HepG2 (cell line): ENCODE results near the gene LRFN2. TPM values are rescaled to one million over a fixed set of nuclear protein-coding genes. Genes with fewer than 3 reads are reported as not detected.

ENCODE experiments used
- ATAC-seq: fragments of 200-7000 bp; cut with Tn5 transposase; 3 replicates; pipeline ENCODE4 v1.9.1; 2020; ENCODE audit warnings: mild to moderate bottlenecking, moderate library complexity
- BruUV-seq: library from RNA; stranded (reverse); fragments of 400-500 nt; replicated peaks from 2 replicates; lab custom pipeline; 2021; lab: Mats Ljungman, UMichigan
- CTCF ChIA-PET: fragments of 300-600 bp; formaldehyde crosslinking; extraction: SDS; loops from one replicate; lab custom pipeline; 2021; ENCODE audit warnings: low total read pairs, inconsistent platforms, low intra/inter-chr PET ratio; lab: Yijun Ruan, JAX
- POLR2A ChIA-PET: fragments of 350-600 bp; sonication (Branson Sonifier 250); formaldehyde crosslinking; loops from one replicate; lab custom pipeline; 2020; ENCODE audit warnings: antibody characterized with exemption, inconsistent platforms; lab: Yijun Ruan, JAX
- DNase-seq: peaks from one replicate; pipeline ENCODE4 v3.0.0-alpha.2; 2015; ENCODE audit warnings: low spot score
- FAIRE-seq: peaks from 3 replicates; lab custom pipeline; 2011; peaks lifted over from hg19 to GRCh38; lab: Jason Lieb, UNC
- H2AFZ ChIP-seq: one replicate; pipeline ENCODE4 v1.6.1; 2011; ENCODE audit warnings: low read length, inconsistent platforms
- H3K27ac ChIP-seq: fragments of 300-600 bp; 3 replicates; pipeline ENCODE4 v1.8.0; 2011; ENCODE audit warnings: mixed run types, mild to moderate bottlenecking, mixed read lengths, low read length, inconsistent platforms; ENCODE audit not compliant: insufficient read depth; ENCODE audit errors: extremely low read length
- H3K27me3 ChIP-seq, 2 experiments: fragments of 200-600 bp in 1 of 2; 2 replicates in 1 of 2; 3 replicates in 1 of 2; pipeline versions ENCODE4 v1.6.0 to v1.8.0; 2011; ENCODE audit warnings: low read length in 2 of 2, mild to moderate bottlenecking in 2 of 2, moderate library complexity in 2 of 2, inconsistent platforms in 1 of 2; ENCODE audit not compliant: insufficient read depth in 2 of 2, control insufficient read depth in 1 of 2
- H3K36me3 ChIP-seq, 2 experiments: fragments of 200-600 bp in 1 of 2; replicated peaks in 1 of 2; 2 replicates in 1 of 2; 3 replicates in 1 of 2; pipeline versions ENCODE4 v1.5.1 to v1.8.0; 2011; ENCODE audit warnings: low read length in 2 of 2, inconsistent platforms in 1 of 2; ENCODE audit not compliant: insufficient read depth in 2 of 2, control insufficient read depth in 1 of 2
- H3K4me1 ChIP-seq: 2 replicates; pipeline ENCODE4 v1.5.1; 2012; ENCODE audit warnings: low read length, inconsistent platforms; ENCODE audit not compliant: insufficient read depth
- H3K4me2 ChIP-seq: 2 replicates; pipeline ENCODE4 v1.6.0; 2011; ENCODE audit warnings: low read depth, low read length, inconsistent platforms
- H3K4me3 ChIP-seq, 3 experiments: fragments of 200-600 bp in 1 of 3; sonication (generic), shearing (Covaris generic) in 1 of 3; replicated peaks in 1 of 3; 2 replicates each; pipeline ENCODE4 v1.5.1; 2011 to 2016; ENCODE audit warnings: low read length in 3 of 3, inconsistent platforms in 2 of 3, low read depth in 2 of 3, mild to moderate bottlenecking in 2 of 3, control low read depth in 1 of 3, mixed read lengths in 1 of 3; ENCODE audit not compliant: insufficient read depth in 1 of 3
- H3K79me2 ChIP-seq: one replicate; pipeline ENCODE4 v1.6.1; 2011; ENCODE audit warnings: low read length, inconsistent platforms; ENCODE audit not compliant: insufficient read depth
- H3K9ac ChIP-seq: 2 replicates; pipeline ENCODE4 v1.6.0; 2011; ENCODE audit warnings: mild to moderate bottlenecking, low read depth, low read length, inconsistent platforms; ENCODE audit not compliant: insufficient read depth
- H3K9me3 ChIP-seq: 2 replicates; pipeline ENCODE4 v1.5.1; 2012; ENCODE audit warnings: mild to moderate bottlenecking, low read length
- H4K20me1 ChIP-seq: 2 replicates; pipeline ENCODE4 v1.6.0; 2011; ENCODE audit warnings: inconsistent platforms, mild to moderate bottlenecking, low read length, moderate library complexity; ENCODE audit not compliant: insufficient read depth
- CBX5 ChIP-seq: sonication (generic); formaldehyde crosslinking; IDR thresholded peaks from 2 replicates; pipeline ENCODE4 v1.4.0; 2020; ENCODE audit warnings: missing genetic modification reagents, borderline replicate concordance
- KDM3A ChIP-seq: IDR thresholded peaks from 2 replicates; pipeline ENCODE4 v1.6.1; 2018; ENCODE audit warnings: low read depth, missing compliant biosample characterization
- MATR3 ChIP-seq: sonication (generic); formaldehyde crosslinking; IDR thresholded peaks from 2 replicates; pipeline ENCODE4 v1.4.0; 2020; ENCODE audit warnings: missing genetic modification reagents
- TBX3 ChIP-seq: fragments of 450-650 bp; IDR thresholded peaks from 2 replicates; pipeline ENCODE4 v1.6.1; 2017; ENCODE audit warnings: antibody characterized with exemption, mild to moderate bottlenecking, inconsistent platforms, borderline replicate concordance
- TEAD2 ChIP-seq: sonication (generic); formaldehyde crosslinking; IDR thresholded peaks from 2 replicates; pipeline ENCODE4 v1.9.0; 2021; ENCODE audit warnings: missing genetic modification reagents
- TGIF2 ChIP-seq: IDR thresholded peaks from 2 replicates; pipeline ENCODE4 v1.6.1; 2016; ENCODE audit warnings: control low read depth, missing compliant biosample characterization
- TOE1 ChIP-seq: sonication (generic); formaldehyde crosslinking; IDR thresholded peaks from 2 replicates; pipeline ENCODE4 v1.4.0; 2020; ENCODE audit warnings: mild to moderate bottlenecking, missing genetic modification reagents
- ZFP62 ChIP-seq: sonication (generic); formaldehyde crosslinking; IDR thresholded peaks from 2 replicates; pipeline ENCODE4 v1.4.0; 2020; ENCODE audit warnings: missing genetic modification reagents
- ZNF180 ChIP-seq: sonication (generic); formaldehyde crosslinking; IDR thresholded peaks from 2 replicates; pipeline ENCODE4 v1.4.0; 2020; ENCODE audit warnings: low read depth, missing genetic modification reagents, borderline replicate concordance
- ZNF317 ChIP-seq: sonication (generic); formaldehyde crosslinking; IDR thresholded peaks from 2 replicates; pipeline ENCODE4 v1.5.0; 2020; ENCODE audit warnings: mild to moderate bottlenecking, missing genetic modification reagents
- ZNF724P ChIP-seq: sonication (generic); formaldehyde crosslinking; IDR thresholded peaks from 2 replicates; pipeline ENCODE4 v1.8.0; 2022; ENCODE audit warnings: missing genetic modification reagents, borderline replicate concordance
- ZNF839 ChIP-seq: sonication (generic); formaldehyde crosslinking; IDR thresholded peaks from 2 replicates; pipeline ENCODE4 v1.4.0; 2020; ENCODE audit warnings: missing genetic modification reagents, mild to moderate bottlenecking, borderline replicate concordance
- WGBS: methylation state at CpG from one replicate; pipeline ENCODE4 v1.1.6; 2017; ENCODE audit warnings: low lambda C conversion rate; 5-methylcytosine and 5-hydroxymethylcytosine counted together
- in situ Hi-C: cut with HindIII; loops from 2 replicates; pipeline ENCODE4 v1.10.0; 2017; ENCODE audit warnings: low pct_unique_long_range_greater_than_20kb; ENCODE audit not compliant: extremely low pct_ligation_motif_present
- intact Hi-C: fragments of 100-400 bp; cut with micrococcal nuclease; formaldehyde crosslinking; loops from one replicate; pipeline ENCODE4 v1.10.0; 2022; ENCODE audit not compliant: unreplicated experiment
- polyA plus RNA-seq, 8 experiments: library from polyadenylated mRNA; depleted of rRNA in 3 of 8; stranded (reverse) in 7 of 8; unstranded in 1 of 8; fragments of >200 nt; fragmentation: Illumina TruSeq in 4 of 8; extraction: Trizol in 4 of 8; gene quantifications; 2 replicates each; pipeline versions ENCODE4 v1.2.1 to v1.2.3, GENCODE V29; 2011 to 2016; ENCODE audit warnings: low read depth in 4 of 8, missing spikeins in 1 of 8, mixed read lengths in 1 of 8; ENCODE audit not compliant: insufficient read depth in 1 of 8
- total RNA-seq, 5 experiments: library from RNA; depleted of rRNA; stranded (reverse); fragments of >200 nt; fragmentation: Illumina TruSeq; extraction: Trizol; gene quantifications; 2 replicates each; pipeline ENCODE4 v1.2.3, GENCODE V29; 2016; ENCODE audit warnings: low read depth in 1 of 5
- TF ChIP-seq, protein P1 (sequence below): sonication (generic); formaldehyde crosslinking; IDR thresholded peaks from 2 replicates; pipeline ENCODE4 v1.5.1; 2020; ENCODE audit warnings: mild to moderate bottlenecking, missing genetic modification reagents, moderate library complexity
- TF ChIP-seq, protein P2 (sequence below): sonication (generic); formaldehyde crosslinking; IDR thresholded peaks from 2 replicates; pipeline ENCODE4 v1.4.0; 2020; ENCODE audit warnings: missing genetic modification reagents
- TF ChIP-seq, protein P3 (sequence below): sonication (generic); formaldehyde crosslinking; IDR thresholded peaks from 2 replicates; pipeline ENCODE4 v1.4.0; 2020; ENCODE audit warnings: mild to moderate bottlenecking, missing genetic modification reagents
- TF ChIP-seq, protein P4 (sequence below): IDR thresholded peaks from 2 replicates; pipeline ENCODE4 v1.6.1; 2016

LRFN2 gene
- total and polyA plus RNA-seq, 2 of the 13 experiments (the other 11 are each of a cell fraction or from before 2014, with no cell fraction given) = not detected

DNA sequence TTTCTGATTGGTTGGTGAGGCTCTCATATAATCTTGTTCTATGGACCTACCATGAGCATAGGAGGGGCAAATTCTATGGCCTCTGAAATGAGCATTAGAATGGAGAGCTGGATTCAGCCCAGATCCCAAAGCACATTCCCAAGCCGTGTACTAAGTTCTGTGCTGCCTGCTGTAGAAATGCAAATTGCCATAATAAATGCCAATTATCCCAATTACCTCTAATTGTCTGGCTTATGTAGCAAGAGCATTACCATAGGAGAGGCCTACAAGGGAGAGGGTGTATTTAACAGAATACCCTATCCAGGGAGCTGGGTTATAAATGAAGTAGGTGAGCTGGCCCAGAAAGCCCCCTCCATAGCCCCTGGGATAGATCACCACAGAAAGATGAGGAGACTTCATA lies 126.8 kb downstream of the LRFN2 start:
- CTCF ChIA-PET = no interaction called here
- H3K79me2 ChIP-seq = no peaks in the 10 kb centered on the region
- H3K27ac ChIP-seq = no peak overlapping the region
- no peak for DNase-seq
- H3K36me3 ChIP-seq = no peaks in the 10 kb centered on the region
- POLR2A ChIA-PET = no interaction called here
- no peaks in the 10 kb centered on the region for H3K4me1 ChIP-seq
- H3K4me3 ChIP-seq = no peak overlapping the region
- no peak overlapping the region for H3K9ac ChIP-seq
- H3K27me3 ChIP-seq = no peaks in the 10 kb centered on the region
- no peak for TF ChIP-seq TEAD2 (CRISPR knock-in tag)
- TF ChIP-seq ZNF839 (CRISPR knock-in tag) = no peak
- TF ChIP-seq, protein P1, sequence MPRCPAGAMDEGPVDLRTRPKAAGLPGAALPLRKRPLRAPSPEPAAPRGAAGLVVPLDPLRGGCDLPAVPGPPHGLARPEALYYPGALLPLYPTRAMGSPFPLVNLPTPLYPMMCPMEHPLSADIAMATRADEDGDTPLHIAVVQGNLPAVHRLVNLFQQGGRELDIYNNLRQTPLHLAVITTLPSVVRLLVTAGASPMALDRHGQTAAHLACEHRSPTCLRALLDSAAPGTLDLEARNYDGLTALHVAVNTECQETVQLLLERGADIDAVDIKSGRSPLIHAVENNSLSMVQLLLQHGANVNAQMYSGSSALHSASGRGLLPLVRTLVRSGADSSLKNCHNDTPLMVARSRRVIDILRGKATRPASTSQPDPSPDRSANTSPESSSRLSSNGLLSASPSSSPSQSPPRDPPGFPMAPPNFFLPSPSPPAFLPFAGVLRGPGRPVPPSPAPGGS (CRISPR knock-in tag) = no peak
- TF ChIP-seq MATR3 (CRISPR knock-in tag) = no peak
- no peak for TF ChIP-seq ZFP62 (CRISPR knock-in tag)
- no peak for TF ChIP-seq ZNF180 (CRISPR knock-in tag)
- TF ChIP-seq, protein P2, sequence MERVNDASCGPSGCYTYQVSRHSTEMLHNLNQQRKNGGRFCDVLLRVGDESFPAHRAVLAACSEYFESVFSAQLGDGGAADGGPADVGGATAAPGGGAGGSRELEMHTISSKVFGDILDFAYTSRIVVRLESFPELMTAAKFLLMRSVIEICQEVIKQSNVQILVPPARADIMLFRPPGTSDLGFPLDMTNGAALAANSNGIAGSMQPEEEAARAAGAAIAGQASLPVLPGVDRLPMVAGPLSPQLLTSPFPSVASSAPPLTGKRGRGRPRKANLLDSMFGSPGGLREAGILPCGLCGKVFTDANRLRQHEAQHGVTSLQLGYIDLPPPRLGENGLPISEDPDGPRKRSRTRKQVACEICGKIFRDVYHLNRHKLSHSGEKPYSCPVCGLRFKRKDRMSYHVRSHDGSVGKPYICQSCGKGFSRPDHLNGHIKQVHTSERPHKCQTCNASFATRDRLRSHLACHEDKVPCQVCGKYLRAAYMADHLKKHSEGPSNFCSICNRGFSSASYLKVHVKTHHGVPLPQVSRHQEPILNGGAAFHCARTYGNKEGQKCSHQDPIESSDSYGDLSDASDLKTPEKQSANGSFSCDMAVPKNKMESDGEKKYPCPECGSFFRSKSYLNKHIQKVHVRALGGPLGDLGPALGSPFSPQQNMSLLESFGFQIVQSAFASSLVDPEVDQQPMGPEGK = no peak
- no peak for TF ChIP-seq ZNF317 (CRISPR knock-in tag)
- TF ChIP-seq TGIF2 (CRISPR knock-in tag) = no peak
- no peak for TF ChIP-seq CBX5 (CRISPR knock-in tag)
- no peak for TF ChIP-seq TOE1 (CRISPR knock-in tag)
- TF ChIP-seq TBX3 = no peak
- TF ChIP-seq, protein P3, sequence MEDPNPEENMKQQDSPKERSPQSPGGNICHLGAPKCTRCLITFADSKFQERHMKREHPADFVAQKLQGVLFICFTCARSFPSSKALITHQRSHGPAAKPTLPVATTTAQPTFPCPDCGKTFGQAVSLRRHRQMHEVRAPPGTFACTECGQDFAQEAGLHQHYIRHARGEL (CRISPR knock-in tag) = no peak
- no peak for TF ChIP-seq KDM3A
- no peak for TF ChIP-seq ZNF724P (CRISPR knock-in tag)
- TF ChIP-seq, protein P4, sequence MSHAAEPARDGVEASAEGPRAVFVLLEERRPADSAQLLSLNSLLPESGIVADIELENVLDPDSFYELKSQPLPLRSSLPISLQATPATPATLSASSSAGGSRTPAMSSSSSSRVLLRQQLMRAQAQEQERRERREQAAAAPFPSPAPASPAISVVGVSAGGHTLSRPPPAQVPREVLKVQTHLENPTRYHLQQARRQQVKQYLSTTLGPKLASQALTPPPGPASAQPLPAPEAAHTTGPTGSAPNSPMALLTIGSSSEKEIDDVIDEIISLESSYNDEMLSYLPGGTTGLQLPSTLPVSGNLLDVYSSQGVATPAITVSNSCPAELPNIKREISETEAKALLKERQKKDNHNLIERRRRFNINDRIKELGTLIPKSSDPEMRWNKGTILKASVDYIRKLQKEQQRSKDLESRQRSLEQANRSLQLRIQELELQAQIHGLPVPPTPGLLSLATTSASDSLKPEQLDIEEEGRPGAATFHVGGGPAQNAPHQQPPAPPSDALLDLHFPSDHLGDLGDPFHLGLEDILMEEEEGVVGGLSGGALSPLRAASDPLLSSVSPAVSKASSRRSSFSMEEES (CRISPR knock-in tag) = no peak
- in situ Hi-C loops = no loop called here
- no peaks in the 10 kb centered on the region for H3K9me3 ChIP-seq
- H4K20me1 ChIP-seq = no peaks in the 10 kb centered on the region
- no peak overlapping the region for H2AFZ ChIP-seq
- ATAC-seq = no peak
- intact Hi-C loops = no loop called here
- H3K4me2 ChIP-seq = no peak overlapping the region
- WGBS = 0% methylated on average over 1 of the region's 1 CpG
- BruUV-seq = no TSS peak
- FAIRE-seq = no peak
